Skeletal muscle cell (primary cell): ENCODE results near the gene FOXP1.
"Not testable (repeated sequence)": the region's sequence is repeated elsewhere in the genome, so short reads cannot be mapped to it uniquely, and the experiment has no call there.

Experiments used
- DNase-seq: peaks from one replicate; pipeline ENCODE4 v3.0.0-alpha.2; 2010; ENCODE audit warnings: low read depth
- H3K4me3 ChIP-seq: 2 replicates; pipeline ENCODE4 v1.5.1; 2011; ENCODE audit warnings: low read depth, mild to moderate bottlenecking, control low read depth, low read length, moderate library complexity

The FOXP1 gene

GRCh38 chr3:71339049-71339448, 244.5 kb downstream of the FOXP1 start:
- H3K4me3 ChIP-seq = no peak overlapping the region
- no peak for DNase-seq

- H3K4me3 ChIP-seq = no peak overlapping the region
- no peak for DNase-seq
Measured at GRCh38 chr3:71332813-71333212, 250.7 kb downstream of the FOXP1 start.

GRCh38 chr3:71330909-71331308, 252.6 kb downstream of the FOXP1 start:
- no peak for DNase-seq
- no peak overlapping the region for H3K4me3 ChIP-seq

GRCh38 chr3:71330505-71330904, 253.0 kb downstream of the FOXP1 start:
- H3K4me3 ChIP-seq = no peak overlapping the region
- no peak for DNase-seq

- no peak for DNase-seq
- H3K4me3 ChIP-seq = no peak overlapping the region
Measured at GRCh38 chr3:71329817-71330216, 253.7 kb downstream of the FOXP1 start.

- H3K4me3 ChIP-seq = no peak overlapping the region
- DNase-seq = no peak
Measured at GRCh38 chr3:71328926-71329325, 254.6 kb downstream of the FOXP1 start.

- no peak overlapping the region for H3K4me3 ChIP-seq
- no peak for DNase-seq
Measured at GRCh38 chr3:71327936-71328335, 255.6 kb downstream of the FOXP1 start.

GRCh38 chr3:71325715-71326114, 257.8 kb downstream of the FOXP1 start:
- DNase-seq = no peak
- no peak overlapping the region for H3K4me3 ChIP-seq

- not testable (repeated sequence) for DNase-seq, H3K4me3 ChIP-seq
Measured at GRCh38 chr3:71324224-71324623, 259.3 kb downstream of the FOXP1 start.

GRCh38 chr3:71323558-71323957, 260.0 kb downstream of the FOXP1 start:
- DNase-seq = no peak
- no peak overlapping the region for H3K4me3 ChIP-seq

- H3K4me3 ChIP-seq = no peak overlapping the region
- no peak for DNase-seq
Measured at GRCh38 chr3:71322154-71322553, 261.4 kb downstream of the FOXP1 start.

- DNase-seq = no peak
- H3K4me3 ChIP-seq = no peak overlapping the region
Measured at GRCh38 chr3:71319771-71320170, 263.8 kb downstream of the FOXP1 start.

GRCh38 chr3:71318458-71318827, 265.1 kb downstream of the FOXP1 start:
- DNase-seq = no peak
- no peak overlapping the region for H3K4me3 ChIP-seq

GRCh38 chr3:71317749-71318457, 265.6 kb downstream of the FOXP1 start:
- DNase-seq = no peak
- no peak overlapping the region for H3K4me3 ChIP-seq

- no peak overlapping the region for H3K4me3 ChIP-seq
- DNase-seq = no peak
Measured at GRCh38 chr3:71317140-71317539, 266.4 kb downstream of the FOXP1 start.

GRCh38 chr3:71316066-71316777, 267.3 kb downstream of the FOXP1 start:
- DNase-seq = no peak
- no peak overlapping the region for H3K4me3 ChIP-seq

- no peak overlapping the region for H3K4me3 ChIP-seq
- DNase-seq = no peak
Measured at GRCh38 chr3:71315431-71315830, 268.1 kb downstream of the FOXP1 start.

GRCh38 chr3:71313844-71314243, 269.7 kb downstream of the FOXP1 start:
- H3K4me3 ChIP-seq = no peak overlapping the region
- DNase-seq = no peak

- no peak overlapping the region for H3K4me3 ChIP-seq
- DNase-seq = no peak
Measured at GRCh38 chr3:71312461-71312860, 271.1 kb downstream of the FOXP1 start.

GRCh38 chr3:71311661-71312046, 271.9 kb downstream of the FOXP1 start:
- no peak overlapping the region for H3K4me3 ChIP-seq
- no peak for DNase-seq

- H3K4me3 ChIP-seq = no peak overlapping the region
- no peak for DNase-seq
Measured at GRCh38 chr3:71310980-71311660, 272.4 kb downstream of the FOXP1 start.
